ENCODE data around the gene IL1R2.
"Not testable (repeated sequence)": the region's sequence is repeated elsewhere in the genome, so short reads cannot be mapped to it uniquely, and the experiment has no call there.

The IL1R2 gene

DNA sequence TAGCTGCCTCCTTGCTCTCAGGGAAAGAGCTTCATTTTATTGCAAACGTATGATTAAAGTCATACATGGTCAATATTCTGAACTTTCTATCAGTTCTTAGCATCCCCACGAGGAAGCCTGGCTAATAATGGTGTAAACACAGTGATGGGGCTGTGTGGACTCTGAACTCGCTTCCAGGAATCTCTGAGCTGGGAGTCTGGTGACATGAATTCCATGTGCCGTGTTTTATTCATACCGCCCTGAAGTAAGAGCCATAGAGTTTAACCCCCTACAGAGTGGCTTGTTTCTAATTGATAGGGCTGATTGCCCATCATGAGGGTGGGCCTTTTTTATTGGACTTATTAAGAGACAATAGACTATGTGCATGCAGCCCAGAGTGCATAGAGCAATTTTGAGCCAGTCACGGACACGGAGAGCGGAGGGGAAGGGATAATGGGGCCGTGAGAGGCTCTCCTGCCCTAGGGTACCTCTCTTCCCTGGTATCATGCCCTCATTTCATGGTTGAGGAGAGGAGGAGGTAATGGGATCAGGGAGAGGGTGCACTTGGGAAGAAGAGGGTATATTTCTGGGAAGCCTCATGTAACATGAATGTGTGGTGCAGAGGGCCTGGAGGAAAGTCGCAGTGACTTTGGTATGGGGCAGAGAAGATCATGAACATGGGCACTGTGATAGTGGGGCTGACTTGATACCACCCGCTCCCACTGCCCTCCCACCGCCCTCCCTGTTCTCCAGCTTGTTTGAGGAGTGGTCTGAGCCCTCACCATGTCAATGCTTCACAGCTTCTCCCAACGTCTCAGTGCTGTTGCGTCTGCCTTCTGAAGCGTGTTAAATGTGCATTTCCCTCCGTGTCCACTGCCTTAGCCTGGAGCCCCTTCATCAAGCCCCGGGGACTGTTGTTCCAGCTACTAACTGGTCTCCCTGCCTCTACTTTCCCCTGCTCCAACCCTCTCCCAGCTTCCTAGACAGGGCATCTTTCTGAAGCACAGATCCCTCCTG lies 73.2 kb downstream of the IL1R2 start:
- WGBS, 2 donors (ENCODE audit: extremely low coverage in 2 of 2, insufficient read length in 2 of 2, insufficient replicate concordance in 1 of 2), result no CpG with 5 or more reads among the region's 17 CpGs
- H3K4me1 ChIP-seq (ENCODE audit: control insufficient read depth in 2 of 2, insufficient read depth in 1 of 2, low read depth in 1 of 2, low read length in 2 of 2), result peaks cover 0 to 7% of the 10 kb centered on the region in 2 donors
- no peak overlapping the region for H3K4ac ChIP-seq (ENCODE audit: low read length)
- no peak overlapping the region for H3K9ac ChIP-seq (ENCODE audit: low read depth, low read length, poor library complexity)
- no peak overlapping the region for H2BK120ac ChIP-seq (ENCODE audit: low read depth, low read length)
- no peaks in the 10 kb centered on the region for H3K36me3 ChIP-seq (replicated peaks in 1 of 2; ENCODE audit: control insufficient read depth in 2 of 2, insufficient read depth in 2 of 2, low read length in 2 of 2)
- no peak overlapping the region for H4K91ac ChIP-seq (ENCODE audit: low read depth, low read length, poor library complexity)
- H3K23ac ChIP-seq (ENCODE audit: low read depth, low read length, poor library complexity), result no peak overlapping the region
- no peak overlapping the region for H4K8ac ChIP-seq (ENCODE audit: low read depth, low read length)
- no peak overlapping the region for H2AK5ac ChIP-seq (ENCODE audit: low read depth, low read length)
- H3K18ac ChIP-seq (ENCODE audit: low read length), result no peak overlapping the region
- no peaks in the 10 kb centered on the region for H3K9me3 ChIP-seq (replicated peaks in 1 of 2; ENCODE audit: control insufficient read depth in 2 of 2, insufficient read depth in 1 of 2, low read depth in 1 of 2, low read length in 2 of 2)
- no peak overlapping the region for H3K4me2 ChIP-seq (ENCODE audit: insufficient read depth, low read length, poor library complexity, severe bottlenecking)
- no peak overlapping the region for H2BK5ac ChIP-seq (ENCODE audit: low read length)
- H3K79me1 ChIP-seq (ENCODE audit: low read depth, low read length), result no peaks in the 10 kb centered on the region
- H3K27me3 ChIP-seq (ENCODE audit: control insufficient read depth in 3 of 3, insufficient read depth in 3 of 3, low read depth in 1 of 3, low read length in 3 of 3), result no peaks in the 10 kb centered on the region
- H3K4me3 ChIP-seq (ENCODE audit: low read length in 2 of 2), result no peak overlapping the region
- DNase-seq (ENCODE audit: low spot score), result no peak
- no peak overlapping the region for H2BK15ac ChIP-seq (ENCODE audit: low read length)
- H2AFZ ChIP-seq (ENCODE audit: low read length), result no peak overlapping the region
- H3K14ac ChIP-seq (ENCODE audit: low read length), result no peak overlapping the region
- no peak overlapping the region for H2BK12ac ChIP-seq (ENCODE audit: low read length)
- H3K27ac ChIP-seq (replicated peaks; ENCODE audit: low read length), result no peak overlapping the region

GRCh38 chr2:102065675-102066252 lies 74.0 kb downstream of the IL1R2 start:
- no peaks in the 10 kb centered on the region for H3K27me3 ChIP-seq (ENCODE audit: control insufficient read depth in 3 of 3, insufficient read depth in 3 of 3, low read depth in 1 of 3, low read length in 3 of 3)
- no peak overlapping the region for H3K14ac ChIP-seq (ENCODE audit: low read length)
- H3K27ac ChIP-seq (replicated peaks; ENCODE audit: low read length), result no peak overlapping the region
- no peak overlapping the region for H2BK12ac ChIP-seq (ENCODE audit: low read length)
- no peak overlapping the region for H2AFZ ChIP-seq (ENCODE audit: low read length)
- no peak overlapping the region for H3K9ac ChIP-seq (ENCODE audit: low read depth, low read length, poor library complexity)
- no peak overlapping the region for H3K4ac ChIP-seq (ENCODE audit: low read length)
- H2BK5ac ChIP-seq (ENCODE audit: low read length), result no peak overlapping the region
- no peak overlapping the region for H4K8ac ChIP-seq (ENCODE audit: low read depth, low read length)
- no peak for DNase-seq (ENCODE audit: low spot score)
- H3K79me1 ChIP-seq (ENCODE audit: low read depth, low read length), result no peaks in the 10 kb centered on the region
- H3K18ac ChIP-seq (ENCODE audit: low read length), result peak overlapping the region; percentile 76
- peak overlapping the region; percentile 18 for H3K23ac ChIP-seq (ENCODE audit: low read depth, low read length, poor library complexity)
- no peak overlapping the region for H3K4me3 ChIP-seq (ENCODE audit: low read length in 2 of 2)
- no peak overlapping the region for H3K4me2 ChIP-seq (ENCODE audit: insufficient read depth, low read length, poor library complexity, severe bottlenecking)
- H2BK15ac ChIP-seq (ENCODE audit: low read length), result no peak overlapping the region
- WGBS, 2 donors (ENCODE audit: extremely low coverage in 2 of 2, insufficient read length in 2 of 2, insufficient replicate concordance in 1 of 2), result no CpG with 5 or more reads among the region's 12 CpGs
- no peak overlapping the region for H2BK120ac ChIP-seq (ENCODE audit: low read depth, low read length)
- peaks cover 0 to 7% of the 10 kb centered on the region in 2 donors for H3K4me1 ChIP-seq (ENCODE audit: control insufficient read depth in 2 of 2, insufficient read depth in 1 of 2, low read depth in 1 of 2, low read length in 2 of 2)
- peak overlapping the region; percentile 44 for H2AK5ac ChIP-seq (ENCODE audit: low read depth, low read length)
- no peaks in the 10 kb centered on the region for H3K9me3 ChIP-seq (replicated peaks in 1 of 2; ENCODE audit: control insufficient read depth in 2 of 2, insufficient read depth in 1 of 2, low read depth in 1 of 2, low read length in 2 of 2)
- H3K36me3 ChIP-seq (replicated peaks in 1 of 2; ENCODE audit: control insufficient read depth in 2 of 2, insufficient read depth in 2 of 2, low read length in 2 of 2), result no peaks in the 10 kb centered on the region
- H4K91ac ChIP-seq (ENCODE audit: low read depth, low read length, poor library complexity), result no peak overlapping the region

GRCh38 chr2:102066554-102066953 lies 74.8 kb downstream of the IL1R2 start:
- no peak for DNase-seq (ENCODE audit: low spot score)
- H3K14ac ChIP-seq (ENCODE audit: low read length), result no peak overlapping the region
- H3K9ac ChIP-seq (ENCODE audit: low read depth, low read length, poor library complexity), result no peak overlapping the region
- H2BK120ac ChIP-seq (ENCODE audit: low read depth, low read length), result no peak overlapping the region
- H2BK15ac ChIP-seq (ENCODE audit: low read length), result no peak overlapping the region
- no peak overlapping the region for H3K23ac ChIP-seq (ENCODE audit: low read depth, low read length, poor library complexity)
- H4K91ac ChIP-seq (ENCODE audit: low read depth, low read length, poor library complexity), result no peak overlapping the region
- no peaks in the 10 kb centered on the region for H3K9me3 ChIP-seq (replicated peaks in 1 of 2; ENCODE audit: control insufficient read depth in 2 of 2, insufficient read depth in 1 of 2, low read depth in 1 of 2, low read length in 2 of 2)
- no peak overlapping the region for H3K18ac ChIP-seq (ENCODE audit: low read length)
- H2AK5ac ChIP-seq (ENCODE audit: low read depth, low read length), result no peak overlapping the region
- no peak overlapping the region for H3K27ac ChIP-seq (replicated peaks; ENCODE audit: low read length)
- H3K79me1 ChIP-seq (ENCODE audit: low read depth, low read length), result no peaks in the 10 kb centered on the region
- no peak overlapping the region for H2BK12ac ChIP-seq (ENCODE audit: low read length)
- no peaks in the 10 kb centered on the region for H3K36me3 ChIP-seq (replicated peaks in 1 of 2; ENCODE audit: control insufficient read depth in 2 of 2, insufficient read depth in 2 of 2, low read length in 2 of 2)
- no peak overlapping the region for H3K4me2 ChIP-seq (ENCODE audit: insufficient read depth, low read length, poor library complexity, severe bottlenecking)
- WGBS, 2 donors (ENCODE audit: extremely low coverage in 2 of 2, insufficient read length in 2 of 2, insufficient replicate concordance in 1 of 2), result no CpG with 5 or more reads among the region's 6 CpGs
- H2BK5ac ChIP-seq (ENCODE audit: low read length), result no peak overlapping the region
- peaks cover 0 to 7% of the 10 kb centered on the region in 2 donors for H3K4me1 ChIP-seq (ENCODE audit: control insufficient read depth in 2 of 2, insufficient read depth in 1 of 2, low read depth in 1 of 2, low read length in 2 of 2)
- no peak overlapping the region for H3K4me3 ChIP-seq (ENCODE audit: low read length in 2 of 2)
- H3K27me3 ChIP-seq (ENCODE audit: control insufficient read depth in 3 of 3, insufficient read depth in 3 of 3, low read depth in 1 of 3, low read length in 3 of 3), result no peaks in the 10 kb centered on the region
- H4K8ac ChIP-seq (ENCODE audit: low read depth, low read length), result no peak overlapping the region
- no peak overlapping the region for H3K4ac ChIP-seq (ENCODE audit: low read length)
- no peak overlapping the region for H2AFZ ChIP-seq (ENCODE audit: low read length)

DNA sequence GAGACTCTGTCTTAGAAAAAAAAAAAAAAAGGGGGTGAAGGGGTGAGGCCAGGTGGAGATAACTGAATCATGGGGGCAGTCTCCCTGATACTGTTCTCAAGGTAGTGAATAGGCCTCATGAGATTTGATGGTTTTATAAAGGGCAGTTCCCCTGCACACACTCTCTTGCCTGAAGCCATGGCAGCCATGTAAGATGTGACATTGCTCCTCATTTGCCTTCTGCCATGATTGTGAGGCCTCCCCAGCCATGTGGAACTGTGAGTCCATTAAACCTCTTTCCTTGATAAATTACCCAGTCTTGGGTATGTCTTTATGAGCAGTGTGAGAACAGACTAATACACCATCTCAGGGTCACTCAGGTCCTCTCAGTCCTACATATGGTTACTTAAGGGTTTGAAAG lies 76.4 kb downstream of the IL1R2 start:
- H4K91ac ChIP-seq (ENCODE audit: low read depth, low read length, poor library complexity); H2BK5ac ChIP-seq (ENCODE audit: low read length); H2BK120ac ChIP-seq (ENCODE audit: low read depth, low read length); H3K79me1 ChIP-seq (ENCODE audit: low read depth, low read length); H3K18ac ChIP-seq (ENCODE audit: low read length); H2AK5ac ChIP-seq (ENCODE audit: low read depth, low read length); DNase-seq (ENCODE audit: low spot score); H3K9ac ChIP-seq (ENCODE audit: low read depth, low read length, poor library complexity); H3K14ac ChIP-seq (ENCODE audit: low read length); H3K27me3 ChIP-seq (ENCODE audit: control insufficient read depth in 3 of 3, insufficient read depth in 3 of 3, low read depth in 1 of 3, low read length in 3 of 3); H3K4me3 ChIP-seq (ENCODE audit: low read length in 2 of 2); H3K36me3 ChIP-seq (replicated peaks in 1 of 2; ENCODE audit: control insufficient read depth in 2 of 2, insufficient read depth in 2 of 2, low read length in 2 of 2); H2BK12ac ChIP-seq (ENCODE audit: low read length); H3K9me3 ChIP-seq (replicated peaks in 1 of 2; ENCODE audit: control insufficient read depth in 2 of 2, insufficient read depth in 1 of 2, low read depth in 1 of 2, low read length in 2 of 2); H3K23ac ChIP-seq (ENCODE audit: low read depth, low read length, poor library complexity); H3K27ac ChIP-seq (replicated peaks; ENCODE audit: low read length); H2AFZ ChIP-seq (ENCODE audit: low read length); H3K4me1 ChIP-seq (ENCODE audit: control insufficient read depth in 2 of 2, insufficient read depth in 1 of 2, low read depth in 1 of 2, low read length in 2 of 2); H3K4me2 ChIP-seq (ENCODE audit: insufficient read depth, low read length, poor library complexity, severe bottlenecking); H4K8ac ChIP-seq (ENCODE audit: low read depth, low read length); H2BK15ac ChIP-seq (ENCODE audit: low read length); H3K4ac ChIP-seq (ENCODE audit: low read length): not testable (repeated sequence)
